Hematopoietic multipotent progenitor cell treated with erythropoietin and hydrocortisone succinate and interleukin-3 and kit ligand, for 4 days (in vitro differentiated cells): ENCODE data around the gene GAL3ST3.
"Not testable (repeated sequence)": the region's sequence is repeated elsewhere in the genome, so short reads cannot be mapped to it uniquely, and the experiment has no call there.

Source experiments
- DNase-seq: peaks from one replicate; pipeline ENCODE4 v3.0.0-alpha.2; 2015

Gene GAL3ST3

GRCh38 chr11:66042227-66042995, 6.5 kb downstream of the GAL3ST3 start:
- no peak for DNase-seq

GRCh38 chr11:66039765-66040164, 9.2 kb downstream of the GAL3ST3 start:
- no peak for DNase-seq

GRCh38 chr11:66037327-66037726, 11.6 kb downstream of the GAL3ST3 start:
- no peak for DNase-seq

GRCh38 chr11:66036334-66036710, 12.6 kb downstream of the GAL3ST3 start:
- DNase-seq = no peak

- no peak for DNase-seq
Observed at GRCh38 chr11:66035653-66036333, 13.2 kb downstream of the GAL3ST3 start.

- no peak for DNase-seq
Observed at GRCh38 chr11:66032957-66033735, 15.8 kb downstream of the GAL3ST3 start.

GRCh38 chr11:66026017-66026529, 22.9 kb downstream of the GAL3ST3 start, which contains the start of gene CATSPER1:
Gene CATSPER1, minus strand, starts transcription at chr11:66026479. Its CDS starts 100 bp downstream, at chr11:66026379.
- DNase-seq = no peak

- DNase-seq = not testable (repeated sequence)
Observed at GRCh38 chr11:66023186-66023440, 25.8 kb downstream of the GAL3ST3 start.

- peak; percentile 88 for DNase-seq
Observed at GRCh38 chr11:66022401-66023185, 26.4 kb downstream of the GAL3ST3 start.

- peak; percentile 91 for DNase-seq
Observed at GRCh38 chr11:66020618-66021357, 28.2 kb downstream of the GAL3ST3 start.

GRCh38 chr11:66020212-66020611, 28.7 kb downstream of the GAL3ST3 start:
- DNase-seq = no peak

- DNase-seq = no peak
Observed at GRCh38 chr11:66017321-66017720, 31.6 kb downstream of the GAL3ST3 start.

GRCh38 chr11:66016793-66017177, 32.2 kb downstream of the GAL3ST3 start:
- DNase-seq = no peak

- no peak for DNase-seq
Observed at GRCh38 chr11:66015936-66016792, 32.8 kb downstream of the GAL3ST3 start.

- DNase-seq = no peak
Observed at GRCh38 chr11:66015454-66015881, 33.5 kb downstream of the GAL3ST3 start.

GRCh38 chr11:66014804-66015453, 34.0 kb downstream of the GAL3ST3 start:
- DNase-seq = no peak

- no peak for DNase-seq
Observed at GRCh38 chr11:66013762-66014100, 35.2 kb downstream of the GAL3ST3 start.

- DNase-seq = peak; percentile 57
Observed at GRCh38 chr11:66012946-66013761, 35.8 kb downstream of the GAL3ST3 start.

GRCh38 chr11:66012371-66012945, 36.5 kb downstream of the GAL3ST3 start:
- no peak for DNase-seq
